NCI-H187 (cell line): Measurements from ENCODE around the gene XAF1.
"Not testable (repeated sequence)": the region's sequence is repeated elsewhere in the genome, so short reads cannot be mapped to it uniquely, and the experiment has no call there.

Experiments
- DNase-seq, 2 experiments: peaks; one replicate each; lab custom pipeline; 2025; lab: John Stamatoyannopoulos, UW

Gene XAF1

DNA sequence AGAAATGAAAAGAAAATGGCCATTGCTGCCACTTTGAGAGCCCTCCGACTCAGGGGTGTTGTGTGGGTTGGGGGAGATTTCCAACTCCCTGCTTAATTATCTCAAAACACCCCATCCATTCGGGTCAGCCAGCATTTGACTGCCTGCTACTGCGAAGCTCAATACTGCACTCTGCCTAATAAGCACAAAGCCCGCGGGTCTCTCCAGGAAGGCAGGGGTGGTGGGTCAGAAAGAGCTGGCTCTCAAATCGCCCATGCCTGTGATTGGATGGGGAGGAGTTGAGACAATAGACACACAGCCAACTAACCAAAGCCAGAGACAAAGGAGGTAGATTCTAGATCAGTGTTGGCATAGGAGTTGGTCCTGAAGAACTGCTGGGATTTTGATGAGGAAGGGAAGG is 2.3 kb upstream of the XAF1 start:
- DNase-seq, result no peak

DNA sequence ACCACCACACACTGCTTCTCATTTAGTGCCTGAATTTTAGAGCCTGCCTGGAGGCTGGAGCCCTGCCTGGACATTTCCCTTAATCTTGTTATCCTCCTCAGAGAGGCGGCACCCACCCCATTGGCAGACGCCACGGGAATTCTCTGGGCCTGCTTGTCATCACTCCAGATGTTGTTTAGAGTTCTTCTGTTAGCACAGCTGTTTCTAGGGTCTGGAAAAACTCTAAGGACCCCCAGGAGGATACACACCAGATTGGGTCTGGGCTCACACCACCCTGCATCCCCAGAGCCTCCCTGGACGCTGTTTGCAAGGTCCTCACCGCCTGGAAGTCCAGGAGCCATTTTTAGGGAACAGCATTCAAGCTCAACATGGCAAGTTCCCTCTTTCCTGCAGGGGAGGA is 565 bp upstream of the XAF1 start:
- DNase-seq, result no peak

DNA sequence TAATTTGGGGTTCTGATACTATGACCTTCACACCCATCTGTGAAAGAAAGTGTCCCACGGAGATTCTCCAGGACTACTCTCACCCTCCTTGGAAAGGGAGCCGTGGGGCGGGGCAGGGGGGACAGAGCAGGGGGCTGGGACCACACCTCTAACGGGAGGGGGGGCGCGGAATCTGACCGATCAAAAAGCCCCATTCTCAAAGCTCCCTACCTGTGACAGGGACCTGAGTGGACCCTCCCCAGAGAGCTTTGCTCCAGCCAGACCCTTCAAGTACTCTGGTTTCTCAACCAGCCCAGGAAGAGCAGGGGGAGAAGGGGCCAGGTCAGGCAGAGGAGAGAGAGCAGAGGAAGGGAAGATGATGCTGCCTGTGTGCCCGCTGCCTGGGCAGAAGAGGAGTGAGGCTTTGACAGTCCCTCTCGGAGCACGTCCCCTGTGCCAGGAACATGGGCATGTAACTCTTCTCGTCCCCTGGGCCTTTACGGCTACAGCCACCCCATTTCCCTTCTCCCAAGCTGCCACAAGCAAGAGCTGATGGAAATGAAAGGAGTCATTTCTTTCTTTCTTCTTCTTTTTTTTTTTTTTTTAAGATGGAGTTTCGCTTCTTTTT is 682 bp downstream of the XAF1 start:
- no peak for DNase-seq

DNA sequence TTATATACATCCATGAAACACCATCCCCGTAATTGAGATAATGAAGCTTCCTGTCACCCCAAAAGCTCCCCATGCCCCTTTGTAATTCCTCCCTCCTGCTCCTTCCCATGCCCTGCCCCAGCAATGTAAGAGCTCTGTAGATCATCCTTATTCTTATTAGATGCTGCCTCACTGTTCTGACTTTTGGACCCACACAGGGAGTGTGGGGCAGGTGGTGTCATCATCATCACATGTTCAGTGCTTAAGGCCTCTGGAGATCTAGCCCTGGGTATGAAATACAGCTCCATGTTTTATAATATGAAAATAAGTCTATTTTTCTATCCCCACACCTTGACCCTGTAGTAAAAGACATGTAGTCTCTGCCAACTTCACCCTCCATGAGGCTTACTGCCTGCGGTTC is 1.9 kb downstream of the XAF1 start:
- DNase-seq, result no peak

DNA sequence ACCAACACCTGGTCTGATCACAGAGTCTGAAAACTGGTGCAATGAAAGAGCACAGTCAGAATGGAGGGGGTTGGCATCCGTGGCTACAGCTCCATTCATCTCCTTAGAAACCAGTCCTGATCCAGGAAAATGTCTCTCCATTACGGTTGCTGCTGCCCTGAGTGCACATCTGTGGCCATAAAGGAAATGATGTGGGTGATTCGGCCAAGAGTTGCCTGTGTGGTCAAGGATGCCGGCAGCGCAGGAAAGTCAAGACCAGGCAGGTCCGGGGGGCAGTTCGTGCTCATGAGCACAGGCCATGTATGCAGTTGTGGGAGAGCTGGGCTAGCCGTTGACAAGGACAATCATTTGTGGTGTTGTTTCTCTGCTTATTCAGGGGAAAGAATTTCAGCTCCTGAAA is 5.9 kb downstream of the XAF1 start:
- DNase-seq, result no peak

DNA sequence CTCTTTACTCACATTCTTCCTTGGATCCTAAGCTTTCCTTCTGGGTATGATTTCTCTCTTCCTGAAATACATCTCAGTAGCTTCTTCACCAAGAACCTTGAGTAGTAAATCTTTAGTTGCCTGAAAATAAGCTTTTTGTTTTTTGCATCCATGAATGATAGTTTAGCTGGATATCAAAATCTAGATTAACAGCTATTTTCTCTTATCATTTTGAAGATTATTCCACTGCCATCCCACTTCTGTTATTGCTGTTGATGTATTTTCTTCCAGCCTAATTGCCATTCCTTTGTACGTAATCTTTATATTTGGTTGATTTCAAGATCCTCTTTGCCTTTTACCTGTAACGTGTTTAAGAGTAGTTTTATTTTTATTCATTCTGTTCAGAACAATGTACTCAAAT is 12.6 kb downstream of the XAF1 start:
- DNase-seq, result no peak

DNA sequence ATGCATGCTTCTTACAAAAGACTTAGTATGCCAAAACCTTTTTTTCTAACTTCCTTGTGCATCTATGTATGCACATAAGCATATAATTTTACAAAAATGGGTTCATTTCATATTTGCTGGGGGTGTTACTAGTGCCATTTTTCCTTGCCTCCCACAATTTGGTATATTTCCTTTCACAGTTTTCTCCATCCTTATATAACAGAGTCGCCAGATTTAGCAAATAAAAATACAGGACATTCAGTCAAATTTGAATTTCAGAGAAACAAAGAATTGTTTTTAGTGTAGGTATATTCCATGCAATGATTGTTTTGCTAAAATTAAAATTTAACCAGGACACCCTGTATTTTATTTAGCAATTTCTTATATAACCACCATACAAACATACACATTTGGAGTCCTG is 16.2 kb downstream of the XAF1 start:
- DNase-seq, result no peak

DNA sequence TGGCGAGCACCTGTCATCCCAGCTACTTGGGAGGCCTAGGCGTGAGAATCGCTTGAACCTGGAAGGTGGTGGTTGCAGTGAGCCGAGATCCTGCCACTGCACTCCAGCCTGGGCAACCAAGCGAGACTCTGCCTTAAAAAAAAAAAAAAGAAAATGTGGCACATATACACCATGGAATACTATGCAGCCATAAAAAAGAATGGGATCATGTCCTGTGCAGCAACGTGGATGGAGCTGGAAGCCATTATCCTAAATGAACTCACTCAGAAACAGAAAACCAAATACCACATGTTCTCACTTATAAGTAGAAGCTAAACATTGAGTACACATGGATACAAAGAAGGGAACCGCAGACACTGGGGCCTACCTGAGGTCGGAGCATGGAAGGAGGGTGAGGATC is 19.1 kb downstream of the XAF1 start:
- not testable (repeated sequence) for DNase-seq

DNA sequence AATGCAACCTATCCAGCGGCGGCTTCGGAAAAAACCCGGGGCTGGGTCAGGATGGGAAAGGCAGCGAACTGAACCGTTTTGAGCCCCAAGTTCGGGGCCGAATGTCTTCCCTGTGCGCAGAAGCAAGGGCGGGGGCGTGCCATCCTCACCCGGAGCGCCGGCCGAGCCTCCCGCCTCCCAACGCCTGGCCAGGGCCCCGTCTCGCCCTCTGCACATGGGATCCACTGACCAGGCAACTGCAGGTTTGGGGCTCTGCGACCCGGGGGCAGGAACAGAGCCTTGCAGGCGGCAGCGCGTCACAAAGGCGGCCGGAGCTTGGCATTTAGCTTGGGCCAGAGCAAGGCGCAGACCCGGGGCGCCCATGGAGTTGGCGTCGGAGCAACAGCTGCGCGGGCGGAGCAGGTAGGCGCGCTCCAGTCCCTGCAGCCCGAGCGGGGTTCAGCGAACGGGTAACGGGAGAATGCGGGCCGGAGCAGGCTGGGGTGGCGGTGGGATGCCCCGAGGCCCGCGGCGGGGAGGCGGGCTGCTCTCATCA is 20.1 kb downstream of the XAF1 start, which contains the start of gene FBXO39:
Gene FBXO39 (plus strand): TSS at position 345 of the 535 bp plus-strand sequence. CDS start 3,654 bp downstream, outside the sequence.
- DNase-seq, result no peak

DNA sequence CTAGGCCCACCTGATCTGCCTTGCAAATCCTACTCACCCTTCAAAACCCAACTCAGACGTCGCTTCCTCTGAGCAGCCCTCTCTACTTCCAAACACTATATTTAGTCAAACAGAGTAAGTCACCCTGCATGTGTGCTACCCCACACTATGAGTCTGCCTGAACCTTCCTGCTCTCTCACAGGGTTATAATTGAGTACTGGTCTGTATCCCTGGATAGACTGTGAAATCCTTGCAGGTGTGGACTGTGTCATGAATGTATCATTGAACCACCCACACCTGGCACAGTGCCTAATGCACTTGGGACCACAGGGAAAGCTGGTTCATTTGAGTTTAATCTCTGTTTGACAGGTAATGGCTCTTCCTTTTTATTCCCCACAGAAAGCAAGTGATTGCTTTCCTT is 23.6 kb downstream of the XAF1 start:
- DNase-seq, result no peak

DNA sequence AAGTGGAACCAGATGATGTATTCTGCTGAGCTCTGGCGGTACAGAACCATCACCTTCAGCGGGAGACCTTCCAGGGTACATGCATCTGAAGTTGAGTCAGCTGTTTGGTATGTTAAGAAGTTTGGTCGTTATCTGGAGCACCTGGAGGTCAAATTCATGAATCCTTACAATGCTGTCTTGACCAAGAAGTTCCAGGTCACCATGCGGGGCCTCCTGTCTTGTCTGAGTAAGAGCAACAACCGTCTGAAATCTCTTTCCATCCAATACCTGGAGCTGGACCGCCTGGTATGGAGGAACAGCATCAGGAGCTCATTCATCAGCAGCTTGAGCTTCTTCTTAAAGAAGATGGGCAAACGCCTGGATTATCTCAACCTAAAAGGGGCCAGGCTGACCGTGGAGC is 24.2 kb downstream of the XAF1 start:
- no peak for DNase-seq

DNA sequence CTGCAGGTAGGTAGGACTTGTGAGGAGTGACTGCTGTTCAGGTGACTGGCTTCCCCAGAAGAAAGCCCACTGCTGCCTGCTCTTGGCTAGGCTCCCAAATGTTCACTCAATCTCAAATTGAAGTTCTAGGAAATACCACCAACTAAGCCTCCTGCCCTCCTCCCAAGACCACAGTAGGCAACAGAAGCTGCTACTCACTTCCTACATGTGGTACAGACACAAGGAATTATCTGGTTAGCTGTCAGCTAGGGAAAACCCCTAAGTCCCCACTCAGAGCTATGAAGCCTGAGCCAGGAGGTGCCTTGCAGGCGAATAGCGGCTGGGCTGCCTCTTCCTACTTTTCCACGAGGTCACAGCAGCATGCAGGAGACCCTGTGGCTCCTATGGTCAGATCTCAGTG is 25.0 kb downstream of the XAF1 start:
- DNase-seq, result no peak

DNA sequence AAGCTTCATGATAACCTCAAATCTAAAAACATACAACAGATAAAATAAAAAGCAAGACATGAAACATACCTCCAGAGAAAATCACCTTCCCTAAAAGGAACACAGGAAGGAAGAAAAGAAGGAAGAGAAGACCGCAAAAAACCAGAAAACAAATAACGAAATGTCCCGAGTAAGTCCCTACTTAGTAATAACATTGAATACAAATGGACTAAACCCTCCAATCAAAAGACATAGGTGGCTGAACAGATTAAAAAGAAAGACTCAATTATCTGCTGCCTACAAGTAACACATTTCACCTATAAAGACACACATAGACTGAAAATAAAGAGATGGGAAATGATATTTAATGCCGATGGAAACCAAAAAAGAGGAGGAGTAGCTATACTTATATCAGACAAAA is 26.4 kb downstream of the XAF1 start:
- no peak for DNase-seq

DNA sequence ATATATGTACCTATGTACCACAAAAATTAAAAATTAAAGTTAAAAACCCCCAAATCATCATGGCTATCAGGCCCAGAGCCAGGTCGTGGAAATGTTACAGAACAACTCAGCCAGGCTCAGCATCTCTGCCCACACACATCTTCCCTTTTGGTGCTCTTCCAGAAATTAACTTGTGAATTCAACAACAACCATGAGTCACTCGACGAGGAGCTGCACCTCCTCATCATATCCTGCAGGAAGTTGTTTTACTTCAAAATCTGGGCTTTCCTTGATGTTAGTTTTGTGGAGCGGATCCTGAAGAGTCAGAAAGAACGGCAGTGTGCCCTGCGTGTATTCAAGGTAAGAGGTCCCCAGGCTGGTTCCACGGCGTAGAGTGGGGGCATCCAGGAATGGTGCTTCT is 30.8 kb downstream of the XAF1 start:
- DNase-seq, result no peak

DNA sequence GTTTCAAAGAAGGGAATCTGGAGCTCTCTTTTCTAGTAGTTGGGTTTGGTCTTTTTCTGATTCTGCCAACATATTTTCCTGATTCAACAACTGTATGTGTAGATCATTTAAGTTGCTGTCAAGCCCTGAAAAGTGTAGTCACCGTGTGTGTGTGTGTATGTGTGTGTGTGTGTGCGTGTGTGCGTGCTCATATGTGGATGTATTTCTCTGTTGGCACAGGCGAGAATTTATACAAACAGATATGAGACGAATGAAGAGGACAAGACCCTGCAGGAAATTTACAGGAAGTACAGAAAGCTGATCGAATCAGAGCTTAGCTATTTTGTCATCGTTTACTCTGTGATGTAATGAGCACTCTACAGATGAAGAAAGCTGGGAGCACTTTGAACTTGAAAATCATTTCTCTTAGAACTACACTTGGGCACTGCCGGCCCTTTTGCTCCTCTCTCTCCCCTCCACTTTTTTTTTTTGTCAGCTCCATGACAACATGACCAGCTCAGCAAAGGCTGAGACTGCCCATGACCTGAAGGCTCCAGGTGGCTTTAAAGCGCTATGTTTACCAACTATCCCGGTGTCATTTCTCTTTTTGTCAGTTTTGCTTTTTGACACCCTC is 31.3 kb downstream of the XAF1 start:
- DNase-seq, result no peak

DNA sequence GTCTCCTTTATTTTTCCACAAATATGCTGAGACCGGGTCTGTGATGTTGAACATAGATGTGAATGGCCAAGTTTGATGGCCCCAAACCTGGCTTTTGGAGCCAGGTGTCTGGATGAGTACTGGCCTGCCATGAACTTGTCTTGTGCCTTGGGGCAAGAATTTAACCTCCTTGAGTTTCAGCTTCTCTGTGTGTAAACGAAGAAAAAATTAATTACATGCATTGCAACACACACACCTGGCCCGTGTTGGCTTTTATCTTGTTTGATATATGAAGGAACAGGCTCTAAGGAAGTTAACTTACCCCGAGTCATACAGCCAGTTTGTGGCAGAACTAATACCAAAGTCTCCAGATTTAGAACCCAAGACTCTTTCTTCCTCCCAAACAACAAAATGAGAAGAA is 33.3 kb downstream of the XAF1 start:
- no peak for DNase-seq

DNA sequence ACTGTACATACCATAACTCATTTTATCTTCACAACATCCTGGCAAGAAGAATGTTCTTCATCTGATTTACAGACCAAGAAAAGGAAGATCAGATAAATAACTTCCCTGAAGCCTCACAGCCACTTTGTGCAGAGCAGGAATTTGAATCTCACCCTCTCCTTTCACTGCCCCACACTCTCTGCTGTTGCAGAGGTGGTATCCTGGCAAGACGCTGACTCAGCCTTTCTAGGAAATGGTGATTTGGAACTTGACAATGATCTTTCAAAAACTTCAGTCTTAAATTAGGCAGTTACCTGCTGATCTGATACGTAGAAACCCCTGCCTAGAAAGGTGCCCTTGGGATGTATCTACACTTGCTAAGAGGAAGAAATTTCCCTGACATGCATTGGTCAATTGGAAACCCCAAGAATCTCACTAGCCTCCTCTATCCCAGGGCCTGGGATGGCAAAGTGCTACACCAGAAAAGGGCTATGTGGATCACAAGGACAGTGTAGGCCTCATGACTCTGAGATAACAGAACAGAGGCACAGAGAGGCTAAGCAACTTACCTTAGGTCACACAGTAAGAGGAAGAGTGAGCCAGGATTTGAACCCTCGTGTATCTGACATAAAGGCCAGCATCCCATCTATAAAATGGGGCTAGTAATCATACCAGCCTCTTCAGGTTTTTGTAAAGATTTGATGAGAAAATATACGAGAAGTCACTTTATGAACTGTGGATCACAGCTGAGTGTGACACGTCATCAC is 38.1 kb downstream of the XAF1 start:
- no peak for DNase-seq

DNA sequence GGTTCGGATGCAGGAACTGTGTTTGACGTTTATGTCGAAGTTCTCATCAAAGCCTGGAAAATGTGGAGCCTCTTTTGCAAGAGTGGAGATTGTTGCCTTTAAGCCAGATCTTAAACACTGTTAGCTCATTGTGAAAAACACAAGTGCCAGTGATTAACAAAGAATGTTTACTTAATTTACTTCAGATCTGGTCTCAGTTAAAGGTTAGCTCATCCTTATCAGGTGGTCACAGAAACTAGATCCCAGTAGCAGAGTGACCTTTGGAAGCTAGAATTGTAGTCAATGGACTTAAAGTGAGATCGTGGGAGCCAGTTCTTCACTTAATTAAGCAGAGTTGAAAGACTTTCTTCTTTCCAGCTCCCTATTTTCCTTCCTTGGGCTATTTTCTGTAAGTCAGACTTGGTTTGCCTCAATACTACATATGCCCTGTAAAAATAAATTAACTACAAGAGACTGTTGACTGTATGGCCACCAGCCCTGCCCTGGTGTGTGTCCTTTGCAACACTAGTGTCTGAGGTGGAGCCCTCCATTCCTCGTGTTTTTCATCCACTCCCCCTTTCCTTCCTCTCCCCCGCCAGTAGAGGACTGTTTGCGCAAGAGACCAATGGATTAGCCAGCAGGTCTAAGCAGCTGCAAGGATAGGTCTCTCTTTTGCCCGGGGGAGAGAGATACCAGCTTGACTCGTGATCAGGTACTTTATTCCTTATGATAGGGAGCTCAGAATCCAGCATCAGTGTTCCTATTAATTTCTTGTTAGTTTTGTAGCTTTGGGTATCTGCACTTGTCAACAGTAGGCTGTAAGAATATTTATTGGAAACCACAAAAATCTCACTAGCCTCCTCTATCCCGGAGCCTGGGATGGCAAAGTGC is 40.4 kb downstream of the XAF1 start:
- DNase-seq, result no peak

DNA sequence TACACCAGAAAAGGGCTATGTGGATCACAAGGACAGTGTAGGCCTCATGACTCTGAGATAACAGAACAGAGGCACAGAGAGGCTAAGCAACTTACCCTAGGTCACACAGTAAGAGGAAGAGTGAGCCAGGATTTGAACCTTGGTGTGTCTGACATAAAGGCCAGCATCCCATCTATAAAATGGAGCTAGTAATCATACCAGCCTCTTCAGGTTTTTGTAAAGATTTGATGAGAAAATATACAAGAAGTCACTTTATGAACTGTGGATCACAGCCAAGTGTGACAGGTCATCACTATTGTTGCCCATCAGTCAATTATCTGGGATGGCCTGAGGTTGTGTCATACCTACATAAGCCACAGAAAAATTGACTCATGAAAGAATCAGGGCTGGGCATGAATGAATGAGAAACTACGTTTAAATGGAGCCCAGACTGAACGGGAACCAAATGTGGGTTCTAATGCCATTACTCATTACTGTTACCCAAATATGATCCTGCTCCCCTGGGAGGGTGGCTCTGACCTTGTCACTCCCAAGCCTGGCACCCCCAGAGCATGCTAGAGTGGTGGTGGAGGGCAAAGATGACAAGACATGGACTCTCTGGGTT is 41.1 kb downstream of the XAF1 start:
- no peak for DNase-seq

DNA sequence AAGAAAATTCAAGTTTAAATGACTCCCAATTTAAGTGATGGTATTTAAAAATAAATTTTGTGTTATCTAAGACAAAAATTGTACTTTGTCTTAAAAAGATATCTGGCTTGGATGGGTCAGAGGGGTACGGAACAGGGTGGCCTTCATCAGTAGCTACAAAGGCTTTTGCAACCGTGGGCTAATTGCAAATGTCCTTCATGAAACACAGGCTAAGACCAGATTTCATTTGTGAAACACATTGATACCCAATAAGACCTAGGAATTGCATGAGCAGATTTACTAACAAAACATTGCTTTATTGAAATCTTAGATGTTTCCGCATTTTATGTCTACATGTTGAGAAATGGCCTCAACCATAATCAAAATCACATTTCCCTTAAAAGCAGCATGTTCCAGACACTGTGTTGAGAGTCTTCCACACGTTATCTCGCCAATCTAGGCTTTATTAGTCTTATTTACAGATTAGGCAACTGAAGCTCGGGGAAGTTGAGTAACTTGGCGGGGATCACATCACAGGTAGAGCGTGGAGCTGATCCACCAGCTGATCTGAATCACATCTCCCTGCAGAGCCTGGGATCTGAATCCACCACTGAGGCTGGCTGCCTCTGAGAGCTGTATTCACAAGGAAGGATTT is 42.0 kb downstream of the XAF1 start:
- no peak for DNase-seq

DNA sequence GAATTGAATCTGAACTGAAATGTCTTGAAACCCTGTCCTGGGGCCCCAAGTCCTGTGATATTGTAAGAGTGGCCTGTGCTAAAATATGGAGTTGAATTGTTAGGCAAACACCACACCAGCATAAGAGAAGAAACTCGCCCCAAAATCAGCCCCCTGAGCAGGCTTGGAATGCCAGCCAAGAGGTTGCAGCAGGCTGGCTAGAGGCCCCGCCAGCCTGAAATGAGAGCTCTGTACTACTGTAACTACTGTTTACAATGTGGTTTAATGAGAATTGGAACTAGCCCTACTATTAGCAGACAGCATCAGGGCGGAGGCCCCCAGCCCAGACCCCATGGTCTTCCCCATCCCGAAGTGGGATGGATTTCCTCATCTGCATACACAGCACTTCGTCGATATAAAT is 43.9 kb downstream of the XAF1 start:
- DNase-seq, result no peak
